ENCODE measurements around the gene ZBTB20.

ZBTB20 gene

DNA sequence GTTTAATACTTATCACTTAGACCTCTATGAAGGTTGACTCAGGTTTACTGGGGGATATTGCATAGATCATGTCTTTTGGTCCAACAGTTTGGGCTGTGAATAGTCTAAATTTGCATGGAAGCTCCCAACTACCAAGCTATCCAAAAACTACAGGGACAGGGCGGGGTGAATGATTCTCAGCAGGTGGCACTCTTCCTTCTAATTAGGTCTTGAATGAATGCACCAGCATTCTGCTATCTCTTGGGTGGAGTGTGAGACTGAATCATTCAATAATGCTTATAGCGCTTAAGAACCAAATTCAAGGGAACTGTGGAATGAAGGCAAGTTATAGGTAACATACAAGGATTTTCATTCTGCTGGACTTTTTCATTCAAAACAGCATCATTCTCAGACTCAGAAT lies 507.0 kb downstream of the ZBTB20 start:
- Histone ChIP-seq H4K5ac (ENCODE audit: low read length) (no peak overlapping the region), H3K4ac (ENCODE audit: low read depth, low read length) (no peak overlapping the region), H3K9ac (ENCODE audit: low read length) (no peak overlapping the region), H3K4me2 (ENCODE audit: low read length) (no peak overlapping the region), H4K8ac (ENCODE audit: low read depth, low read length) (no peak overlapping the region), H2BK5ac (ENCODE audit: low read length) (no peak overlapping the region), H3K23ac (ENCODE audit: low read length) (no peak overlapping the region), H3K4me1 (ENCODE audit: control insufficient read depth, low read depth, low read length) (peaks cover 3% of the 10 kb centered on the region), H2BK15ac (replicated peaks; ENCODE audit: low read depth) (no peak overlapping the region), H3K27me3 (ENCODE audit: insufficient read depth, low read length, poor library complexity) (no peaks in the 10 kb centered on the region), H3K18ac (ENCODE audit: low read length) (no peak overlapping the region), H3K79me2 (ENCODE audit: control insufficient read depth, insufficient read depth, low read length) (no peaks in the 10 kb centered on the region), H2BK120ac (ENCODE audit: low read depth, low read length) (no peak overlapping the region), H3K4me3 (ENCODE audit: low read length) (no peak overlapping the region), H3K27ac (ENCODE audit: low read depth, low read length) (no peak overlapping the region), H3K79me1 (ENCODE audit: low read length) (no peaks in the 10 kb centered on the region), H2AK5ac (ENCODE audit: low read length) (no peak overlapping the region), H3K36me3 (ENCODE audit: control insufficient read depth, insufficient read depth, low read length) (no peaks in the 10 kb centered on the region), H3K56ac (ENCODE audit: low read length) (no peak overlapping the region)
- no CpG with 5 or more reads among the region's 2 CpGs for WGBS (ENCODE audit: extremely low coverage, insufficient coverage, low lambda C conversion rate)
- DNase-seq = peak; percentile 10

- WGBS (ENCODE audit: extremely low coverage, insufficient coverage, low lambda C conversion rate) = no CpG with 5 or more reads among the region's 1 CpG
Observed at GRCh38 chr3:114639171-114639570, 507.9 kb downstream of the ZBTB20 start.

DNA sequence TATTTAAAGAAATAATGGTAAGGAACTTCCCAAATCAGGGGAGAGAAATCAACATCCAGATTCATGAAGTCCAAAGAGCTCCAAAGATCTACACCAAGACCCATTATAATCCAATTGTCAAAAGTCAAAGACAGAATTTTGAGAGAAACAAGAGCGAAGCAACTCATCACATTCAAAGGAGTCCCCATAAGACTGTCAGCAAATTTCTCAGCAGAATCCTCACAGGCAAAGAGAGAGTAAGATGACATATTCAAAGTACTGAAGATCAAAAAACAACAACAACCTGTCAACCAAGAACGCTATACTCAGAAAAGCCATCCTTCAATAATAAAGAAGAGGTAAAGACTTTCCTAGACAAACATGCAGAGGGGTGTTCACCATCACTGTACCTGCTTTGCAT lies 511.2 kb downstream of the ZBTB20 start:
- no peaks in the 10 kb centered on the region for H3K79me2 ChIP-seq (ENCODE audit: control insufficient read depth, insufficient read depth, low read length)
- no peak overlapping the region for H3K9ac ChIP-seq (ENCODE audit: low read length)
- no peak overlapping the region for H3K4me2 ChIP-seq (ENCODE audit: low read length)
- no peak for DNase-seq
- H3K56ac ChIP-seq (ENCODE audit: low read length) = no peak overlapping the region
- H4K5ac ChIP-seq (ENCODE audit: low read length) = no peak overlapping the region
- H3K23ac ChIP-seq (ENCODE audit: low read length) = no peak overlapping the region
- no peak overlapping the region for H2AK5ac ChIP-seq (ENCODE audit: low read length)
- H2BK120ac ChIP-seq (ENCODE audit: low read depth, low read length) = no peak overlapping the region
- H3K79me1 ChIP-seq (ENCODE audit: low read length) = no peaks in the 10 kb centered on the region
- H3K18ac ChIP-seq (ENCODE audit: low read length) = no peak overlapping the region
- H4K8ac ChIP-seq (ENCODE audit: low read depth, low read length) = no peak overlapping the region
- peaks cover 3% of the 10 kb centered on the region for H3K4me1 ChIP-seq (ENCODE audit: control insufficient read depth, low read depth, low read length)
- H3K4me3 ChIP-seq (ENCODE audit: low read length) = no peak overlapping the region
- H2BK5ac ChIP-seq (ENCODE audit: low read length) = no peak overlapping the region
- no CpG with 5 or more reads among the region's 2 CpGs for WGBS (ENCODE audit: extremely low coverage, insufficient coverage, low lambda C conversion rate)
- no peaks in the 10 kb centered on the region for H3K27me3 ChIP-seq (ENCODE audit: insufficient read depth, low read length, poor library complexity)
- no peaks in the 10 kb centered on the region for H3K36me3 ChIP-seq (ENCODE audit: control insufficient read depth, insufficient read depth, low read length)
- H2BK15ac ChIP-seq (replicated peaks; ENCODE audit: low read depth) = no peak overlapping the region
- no peak overlapping the region for H3K4ac ChIP-seq (ENCODE audit: low read depth, low read length)
- no peak overlapping the region for H3K27ac ChIP-seq (ENCODE audit: low read depth, low read length)

More at GRCh38 chr3:114639171-114639570, 507.9 kb downstream of the ZBTB20 start:
- no peak for DNase-seq
- H3K4ac ChIP-seq (ENCODE audit: low read depth, low read length) = no peak overlapping the region
- no peaks in the 10 kb centered on the region for H3K27me3 ChIP-seq (ENCODE audit: insufficient read depth, low read length, poor library complexity)
- no peak overlapping the region for H2BK120ac ChIP-seq (ENCODE audit: low read depth, low read length)
- no peaks in the 10 kb centered on the region for H3K36me3 ChIP-seq (ENCODE audit: control insufficient read depth, insufficient read depth, low read length)
- H3K4me3 ChIP-seq (ENCODE audit: low read length) = no peak overlapping the region
- no peak overlapping the region for H2AK5ac ChIP-seq (ENCODE audit: low read length)
- no peak overlapping the region for H3K56ac ChIP-seq (ENCODE audit: low read length)
- H3K4me2 ChIP-seq (ENCODE audit: low read length) = no peak overlapping the region
- H3K79me1 ChIP-seq (ENCODE audit: low read length) = no peaks in the 10 kb centered on the region
- H3K9ac ChIP-seq (ENCODE audit: low read length) = no peak overlapping the region
- H4K8ac ChIP-seq (ENCODE audit: low read depth, low read length) = no peak overlapping the region
- no peak overlapping the region for H3K18ac ChIP-seq (ENCODE audit: low read length)
- H2BK5ac ChIP-seq (ENCODE audit: low read length) = no peak overlapping the region
- H3K23ac ChIP-seq (ENCODE audit: low read length) = no peak overlapping the region
- H2BK15ac ChIP-seq (replicated peaks; ENCODE audit: low read depth) = no peak overlapping the region
- H3K79me2 ChIP-seq (ENCODE audit: control insufficient read depth, insufficient read depth, low read length) = no peaks in the 10 kb centered on the region
- H3K4me1 ChIP-seq (ENCODE audit: control insufficient read depth, low read depth, low read length) = peaks cover 3% of the 10 kb centered on the region
- no peak overlapping the region for H3K27ac ChIP-seq (ENCODE audit: low read depth, low read length)
- no peak overlapping the region for H4K5ac ChIP-seq (ENCODE audit: low read length)

DNA sequence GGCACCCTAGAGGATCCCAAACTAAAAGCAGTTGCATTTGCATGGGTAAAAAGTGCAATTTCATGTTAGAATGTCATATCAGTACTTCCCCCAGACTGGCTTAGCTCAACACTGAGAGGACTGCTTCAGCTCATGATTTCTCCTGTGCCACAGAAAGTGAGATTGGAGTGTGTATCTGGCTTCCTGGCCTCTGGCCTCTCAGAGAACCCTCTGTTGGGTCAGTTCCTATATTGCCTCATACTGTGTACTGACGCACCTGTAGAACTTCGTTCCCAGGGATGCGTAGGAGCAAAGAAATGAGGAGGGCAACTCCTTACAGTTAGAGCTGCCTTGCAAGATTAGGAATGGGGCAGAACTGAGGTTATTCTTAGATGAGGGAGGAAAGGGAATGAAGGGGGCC lies 512.5 kb downstream of the ZBTB20 start:
- Histone ChIP-seq H3K18ac (ENCODE audit: low read length) (no peak overlapping the region), H2BK5ac (ENCODE audit: low read length) (no peak overlapping the region), H3K79me1 (ENCODE audit: low read length) (no peaks in the 10 kb centered on the region), H3K56ac (ENCODE audit: low read length) (no peak overlapping the region), H2AK5ac (ENCODE audit: low read length) (no peak overlapping the region), H3K4ac (ENCODE audit: low read depth, low read length) (no peak overlapping the region), H3K79me2 (ENCODE audit: control insufficient read depth, insufficient read depth, low read length) (no peaks in the 10 kb centered on the region), H3K4me3 (ENCODE audit: low read length) (no peak overlapping the region), H2BK15ac (replicated peaks; ENCODE audit: low read depth) (no peak overlapping the region), H3K4me1 (ENCODE audit: control insufficient read depth, low read depth, low read length) (no peaks in the 10 kb centered on the region), H3K36me3 (ENCODE audit: control insufficient read depth, insufficient read depth, low read length) (no peaks in the 10 kb centered on the region), H2BK120ac (ENCODE audit: low read depth, low read length) (no peak overlapping the region), H3K9ac (ENCODE audit: low read length) (no peak overlapping the region), H4K5ac (ENCODE audit: low read length) (no peak overlapping the region), H3K27me3 (ENCODE audit: insufficient read depth, low read length, poor library complexity) (no peaks in the 10 kb centered on the region), H3K4me2 (ENCODE audit: low read length) (no peak overlapping the region), H4K8ac (ENCODE audit: low read depth, low read length) (no peak overlapping the region), H3K27ac (ENCODE audit: low read depth, low read length) (no peak overlapping the region), H3K23ac (ENCODE audit: low read length) (no peak overlapping the region)
- DNase-seq = no peak
- no CpG with 5 or more reads among the region's 3 CpGs for WGBS (ENCODE audit: extremely low coverage, insufficient coverage, low lambda C conversion rate)

- Histone ChIP-seq H3K56ac (ENCODE audit: low read length) (no peak overlapping the region), H3K18ac (ENCODE audit: low read length) (no peak overlapping the region), H2AK5ac (ENCODE audit: low read length) (no peak overlapping the region), H4K8ac (ENCODE audit: low read depth, low read length) (no peak overlapping the region), H3K79me2 (ENCODE audit: control insufficient read depth, insufficient read depth, low read length) (no peaks in the 10 kb centered on the region), H2BK15ac (replicated peaks; ENCODE audit: low read depth) (no peak overlapping the region), H3K23ac (ENCODE audit: low read length) (no peak overlapping the region), H3K4me2 (ENCODE audit: low read length) (no peak overlapping the region), H3K36me3 (ENCODE audit: control insufficient read depth, insufficient read depth, low read length) (no peaks in the 10 kb centered on the region), H4K5ac (ENCODE audit: low read length) (no peak overlapping the region), H3K27ac (ENCODE audit: low read depth, low read length) (no peak overlapping the region), H3K9ac (ENCODE audit: low read length) (no peak overlapping the region), H3K4me3 (ENCODE audit: low read length) (no peak overlapping the region), H3K79me1 (ENCODE audit: low read length) (no peaks in the 10 kb centered on the region), H3K4me1 (ENCODE audit: control insufficient read depth, low read depth, low read length) (no peaks in the 10 kb centered on the region), H3K4ac (ENCODE audit: low read depth, low read length) (no peak overlapping the region), H2BK120ac (ENCODE audit: low read depth, low read length) (no peak overlapping the region), H2BK5ac (ENCODE audit: low read length) (no peak overlapping the region), H3K27me3 (ENCODE audit: insufficient read depth, low read length, poor library complexity) (no peaks in the 10 kb centered on the region)
- WGBS (ENCODE audit: extremely low coverage, insufficient coverage, low lambda C conversion rate) = no CpG with 5 or more reads among the region's 1 CpG
- DNase-seq = no peak
Observed at GRCh38 chr3:114632757-114633424, 514.2 kb downstream of the ZBTB20 start.

DNA sequence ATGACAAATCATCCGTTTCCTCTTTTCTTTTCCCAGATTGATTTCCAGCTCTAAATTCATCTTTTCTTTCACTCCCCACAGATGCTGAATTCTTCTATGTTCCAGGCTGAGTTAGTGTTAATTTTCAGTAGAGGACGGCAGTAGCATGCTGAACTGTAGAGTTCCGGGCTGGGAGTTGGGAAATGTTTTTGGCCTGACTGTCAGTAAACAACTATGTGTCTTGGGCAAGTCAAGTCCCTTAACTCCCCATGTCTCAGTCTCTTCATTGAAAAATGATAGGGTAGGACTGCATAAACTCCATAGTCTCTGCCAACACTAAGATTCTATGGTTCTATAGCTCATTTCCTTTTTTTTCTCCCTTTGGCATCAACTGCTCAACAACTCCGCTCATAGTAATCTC lies 519.3 kb downstream of the ZBTB20 start:
- Histone ChIP-seq H4K8ac (ENCODE audit: low read depth, low read length) (no peak overlapping the region), H3K4me2 (ENCODE audit: low read length) (no peak overlapping the region), H3K56ac (ENCODE audit: low read length) (no peak overlapping the region), H3K23ac (ENCODE audit: low read length) (no peak overlapping the region), H3K9ac (ENCODE audit: low read length) (no peak overlapping the region), H3K27ac (ENCODE audit: low read depth, low read length) (no peak overlapping the region), H3K79me1 (ENCODE audit: low read length) (no peaks in the 10 kb centered on the region), H3K18ac (ENCODE audit: low read length) (no peak overlapping the region), H3K4ac (ENCODE audit: low read depth, low read length) (no peak overlapping the region), H2BK120ac (ENCODE audit: low read depth, low read length) (no peak overlapping the region), H2BK5ac (ENCODE audit: low read length) (no peak overlapping the region), H2BK15ac (replicated peaks; ENCODE audit: low read depth) (no peak overlapping the region), H3K4me1 (ENCODE audit: control insufficient read depth, low read depth, low read length) (no peaks in the 10 kb centered on the region), H3K4me3 (ENCODE audit: low read length) (no peak overlapping the region), H2AK5ac (ENCODE audit: low read length) (no peak overlapping the region), H3K36me3 (ENCODE audit: control insufficient read depth, insufficient read depth, low read length) (no peaks in the 10 kb centered on the region), H3K27me3 (ENCODE audit: insufficient read depth, low read length, poor library complexity) (no peaks in the 10 kb centered on the region), H3K79me2 (ENCODE audit: control insufficient read depth, insufficient read depth, low read length) (no peaks in the 10 kb centered on the region), H4K5ac (ENCODE audit: low read length) (no peak overlapping the region)
- no peak for DNase-seq
- no CpG with 5 or more reads among the region's 4 CpGs for WGBS (ENCODE audit: extremely low coverage, insufficient coverage, low lambda C conversion rate)
